ENCODE measurements around the gene SYPL1. TPM values are rescaled to one million over a fixed set of nuclear protein-coding genes. Genes with fewer than 3 reads are reported as not detected.

Gene SYPL1
- total and polyA plus RNA-seq, 12 donors = 25.0 to 107 (median 80.7) TPM

DNA sequence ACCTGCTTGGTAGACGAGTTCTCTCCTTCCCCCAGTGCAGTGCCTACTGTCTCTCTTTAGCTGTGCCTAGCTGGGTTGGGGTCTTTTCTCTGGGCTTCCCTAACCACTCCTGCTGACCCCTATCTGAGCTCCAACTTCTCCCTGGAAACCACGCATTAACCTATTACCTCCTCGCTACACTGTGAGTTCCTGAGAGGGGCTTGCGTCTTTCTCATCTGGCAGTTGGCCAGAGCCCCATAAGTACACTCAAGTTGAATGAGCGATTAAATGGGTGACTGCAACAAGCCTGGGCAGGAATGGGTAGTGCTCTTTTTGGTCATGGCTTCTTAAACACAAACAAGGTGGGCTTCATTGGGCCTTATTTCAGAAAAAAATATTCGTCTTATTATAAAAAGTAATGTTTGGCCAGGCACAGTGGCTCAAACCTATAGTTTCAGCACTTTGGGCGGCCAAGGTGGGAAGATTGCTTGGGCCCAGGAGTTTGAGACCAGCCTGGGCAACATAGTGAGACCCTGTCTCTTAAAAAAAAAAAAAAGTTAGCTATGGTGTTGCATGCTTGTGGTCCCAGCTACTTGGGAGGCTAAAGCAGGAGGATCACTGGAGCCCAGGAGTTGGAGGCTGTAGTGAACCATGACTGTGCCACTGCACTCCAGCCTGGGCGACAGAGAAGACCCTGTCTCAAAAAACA lies 41.4 kb downstream of the SYPL1 start:
- intact Hi-C loops (cut with DNase I) = loop anchor here in 1 of 2 donors (5.0 kb wide), 1 partner anchor 37 kb away; no protein-coding TSS in a partner anchor
- no peaks in the 10 kb centered on the region for H3K9me3 ChIP-seq (replicated peaks in 1 of 3)
- peaks cover 26 to 28% of the 10 kb centered on the region in 2 donors for H3K4me1 ChIP-seq (replicated peaks in 1 of 2)
- H3K4me3 ChIP-seq = no peak overlapping the region
- DNase-seq = peak in 1 of 7 donors; percentile 7
- no peaks in the 10 kb centered on the region for H3K36me3 ChIP-seq (replicated peaks in 1 of 2)
- 89 to 91% (median 90%) methylated on average over 8 of the region's 8 CpGs for WGBS, 4 donors
- H3K27me3 ChIP-seq = no peaks in the 10 kb centered on the region
- TF ChIP-seq, protein P1, sequence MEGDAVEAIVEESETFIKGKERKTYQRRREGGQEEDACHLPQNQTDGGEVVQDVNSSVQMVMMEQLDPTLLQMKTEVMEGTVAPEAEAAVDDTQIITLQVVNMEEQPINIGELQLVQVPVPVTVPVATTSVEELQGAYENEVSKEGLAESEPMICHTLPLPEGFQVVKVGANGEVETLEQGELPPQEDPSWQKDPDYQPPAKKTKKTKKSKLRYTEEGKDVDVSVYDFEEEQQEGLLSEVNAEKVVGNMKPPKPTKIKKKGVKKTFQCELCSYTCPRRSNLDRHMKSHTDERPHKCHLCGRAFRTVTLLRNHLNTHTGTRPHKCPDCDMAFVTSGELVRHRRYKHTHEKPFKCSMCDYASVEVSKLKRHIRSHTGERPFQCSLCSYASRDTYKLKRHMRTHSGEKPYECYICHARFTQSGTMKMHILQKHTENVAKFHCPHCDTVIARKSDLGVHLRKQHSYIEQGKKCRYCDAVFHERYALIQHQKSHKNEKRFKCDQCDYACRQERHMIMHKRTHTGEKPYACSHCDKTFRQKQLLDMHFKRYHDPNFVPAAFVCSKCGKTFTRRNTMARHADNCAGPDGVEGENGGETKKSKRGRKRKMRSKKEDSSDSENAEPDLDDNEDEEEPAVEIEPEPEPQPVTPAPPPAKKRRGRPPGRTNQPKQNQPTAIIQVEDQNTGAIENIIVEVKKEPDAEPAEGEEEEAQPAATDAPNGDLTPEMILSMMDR (IDR thresholded peaks at IDR 0.05) = no peak
- TF ChIP-seq POLR2A (IDR thresholded peaks at IDR 0.05) = no peak
- peak overlapping the region in 2 of 5 donors; percentile 14 to 82 for H3K27ac ChIP-seq

DNA sequence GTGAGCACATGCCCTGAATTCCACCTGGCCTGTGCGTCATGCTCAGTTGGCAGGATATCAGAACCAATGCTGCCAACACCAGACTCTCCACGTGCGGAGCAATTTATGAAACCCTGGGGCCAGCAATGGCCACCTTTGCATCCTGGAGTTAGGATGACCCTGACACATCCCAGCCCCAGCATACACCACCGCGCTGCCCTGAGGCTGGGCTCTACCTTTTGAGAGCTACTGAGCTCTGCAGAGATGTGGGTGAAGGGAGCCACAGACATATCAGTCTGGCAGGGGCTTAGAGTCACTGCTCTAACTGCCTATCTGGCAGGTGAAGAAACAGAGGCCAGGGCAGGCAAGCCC lies 41.9 kb downstream of the SYPL1 start:
- H3K27ac ChIP-seq = peak overlapping the region in 1 of 5 donors; percentile 21
- H3K4me3 ChIP-seq = no peak overlapping the region
- intact Hi-C loops (cut with DNase I) = loop anchor here in 1 of 2 donors (5.0 kb wide), 1 partner anchor 37 kb away; no protein-coding TSS in a partner anchor
- H3K36me3 ChIP-seq (replicated peaks in 1 of 2) = no peaks in the 10 kb centered on the region
- H3K4me1 ChIP-seq (replicated peaks in 1 of 2) = peaks cover 32% of the 10 kb centered on the region in 2 donors
- 57 to 60% (median 60%) methylated on average over 3 to 5 of the region's 5 CpGs; no CpG with 5 or more reads in 1 of the 4 donors for WGBS, 4 donors
- H3K27me3 ChIP-seq = no peaks in the 10 kb centered on the region
- DNase-seq = peak in 6 of 7 donors; percentile 49 to 74 (median 71)
- H3K9me3 ChIP-seq (replicated peaks in 1 of 3) = no peaks in the 10 kb centered on the region
- TF ChIP-seq, protein P1 (IDR thresholded peaks at IDR 0.05) = no peak
- TF ChIP-seq POLR2A (IDR thresholded peaks at IDR 0.05) = no peak

DNA sequence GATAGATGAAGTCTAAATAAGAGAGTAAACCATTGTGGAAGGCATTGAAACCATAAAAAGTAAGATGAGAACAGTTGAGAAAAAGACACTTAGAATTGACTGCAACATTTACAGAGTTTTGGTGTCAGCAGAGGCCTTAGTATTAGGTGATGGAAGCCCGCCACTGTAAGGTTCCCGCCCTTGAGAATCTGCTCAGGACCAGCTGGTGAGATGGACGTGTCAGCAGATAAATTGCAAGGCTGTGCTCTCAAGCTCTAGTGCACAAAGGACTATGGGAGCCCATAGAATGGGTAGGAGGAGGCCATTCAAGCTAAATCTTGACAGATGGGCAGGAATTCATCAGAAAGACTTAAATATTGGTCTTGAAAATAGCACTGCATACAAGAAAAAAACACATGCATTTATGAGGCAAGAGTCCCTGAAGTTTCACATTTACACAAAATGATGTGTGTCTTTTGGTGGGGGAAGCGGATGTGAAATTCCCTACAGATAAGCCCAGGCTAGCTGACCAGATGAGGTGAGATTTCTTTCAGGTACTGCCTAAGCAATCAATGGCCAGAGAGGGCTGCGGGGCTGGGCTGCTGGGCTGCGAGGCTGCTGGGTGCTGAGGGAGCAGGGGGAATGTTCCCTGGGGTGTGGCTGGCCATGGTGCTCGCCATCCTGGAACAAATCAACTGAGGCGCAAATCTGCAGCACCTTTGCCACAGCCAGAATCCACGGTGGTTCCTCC lies 42.5 kb downstream of the SYPL1 start:
- H3K4me1 ChIP-seq (replicated peaks in 1 of 2) = peaks cover 37% of the 10 kb centered on the region in 2 donors
- DNase-seq = no peak
- H3K4me3 ChIP-seq = no peak overlapping the region
- WGBS, 4 donors = 77 to 89% (median 84%) methylated on average over 6 to 9 of the region's 9 CpGs
- TF ChIP-seq, protein P1 (IDR thresholded peaks at IDR 0.05) = no peak
- no peak for TF ChIP-seq POLR2A (IDR thresholded peaks at IDR 0.05)
- no peaks in the 10 kb centered on the region for H3K9me3 ChIP-seq (replicated peaks in 1 of 3)
- no peaks in the 10 kb centered on the region for H3K27me3 ChIP-seq
- H3K27ac ChIP-seq = peak overlapping the region in 1 of 5 donors; percentile 21
- no peaks in the 10 kb centered on the region for H3K36me3 ChIP-seq (replicated peaks in 1 of 2)
- intact Hi-C loops (cut with DNase I) = loop anchor here (5.0 kb wide), 2 partner anchors 38 to 43 kb away; partner anchors contain the start of gene SYPL1 (in 1 of the 2)

DNA sequence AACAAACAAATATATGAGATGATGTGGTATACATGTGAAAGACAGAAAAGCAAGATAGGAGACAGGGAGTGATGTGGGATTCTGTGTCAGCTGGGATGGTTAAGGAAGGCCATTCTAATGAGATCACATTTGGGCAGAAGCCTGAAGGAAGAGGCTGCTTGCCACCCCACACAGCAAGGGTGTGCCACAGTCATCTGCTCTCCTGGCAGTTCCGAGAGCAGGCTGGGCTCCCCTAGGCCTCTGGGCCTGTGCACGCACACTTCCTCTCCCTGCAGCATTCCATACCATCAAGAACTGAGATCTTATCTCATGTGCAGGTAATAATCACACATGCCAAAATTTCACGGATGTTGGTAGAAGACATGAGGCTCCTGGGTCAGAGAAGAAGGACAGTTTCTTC lies 43.1 kb downstream of the SYPL1 start:
- TF ChIP-seq, protein P1 (IDR thresholded peaks at IDR 0.05) = no peak
- no peak for TF ChIP-seq POLR2A (IDR thresholded peaks at IDR 0.05)
- Histone ChIP-seq H3K4me1 (replicated peaks in 1 of 2) (peaks cover 42% of the 10 kb centered on the region in 2 donors), H3K36me3 (replicated peaks in 1 of 2) (no peaks in the 10 kb centered on the region), H3K9me3 (replicated peaks in 1 of 3) (no peaks in the 10 kb centered on the region), H3K4me3 (no peak overlapping the region), H3K27ac (no peak overlapping the region), H3K27me3 (no peaks in the 10 kb centered on the region)
- intact Hi-C loops (cut with DNase I) = loop anchor here in 1 of 2 donors (5.0 kb wide), 1 partner anchor 43 kb away; the partner anchor contains the start of gene SYPL1
- WGBS, 4 donors = 75 to 96% (median 86%) methylated on average over 3 of the region's 3 CpGs
- peak in 1 of 7 donors; percentile 11 for DNase-seq
